GM18520 (cell line): ENCODE results near the gene MCF2L.

Source experiments
- ATAC-seq: cut with Tn5 transposase; IDR thresholded peaks from one replicate; pipeline ENCODE4 v1.9.1; 2021; ENCODE audit not compliant: unreplicated experiment

The MCF2L gene

DNA sequence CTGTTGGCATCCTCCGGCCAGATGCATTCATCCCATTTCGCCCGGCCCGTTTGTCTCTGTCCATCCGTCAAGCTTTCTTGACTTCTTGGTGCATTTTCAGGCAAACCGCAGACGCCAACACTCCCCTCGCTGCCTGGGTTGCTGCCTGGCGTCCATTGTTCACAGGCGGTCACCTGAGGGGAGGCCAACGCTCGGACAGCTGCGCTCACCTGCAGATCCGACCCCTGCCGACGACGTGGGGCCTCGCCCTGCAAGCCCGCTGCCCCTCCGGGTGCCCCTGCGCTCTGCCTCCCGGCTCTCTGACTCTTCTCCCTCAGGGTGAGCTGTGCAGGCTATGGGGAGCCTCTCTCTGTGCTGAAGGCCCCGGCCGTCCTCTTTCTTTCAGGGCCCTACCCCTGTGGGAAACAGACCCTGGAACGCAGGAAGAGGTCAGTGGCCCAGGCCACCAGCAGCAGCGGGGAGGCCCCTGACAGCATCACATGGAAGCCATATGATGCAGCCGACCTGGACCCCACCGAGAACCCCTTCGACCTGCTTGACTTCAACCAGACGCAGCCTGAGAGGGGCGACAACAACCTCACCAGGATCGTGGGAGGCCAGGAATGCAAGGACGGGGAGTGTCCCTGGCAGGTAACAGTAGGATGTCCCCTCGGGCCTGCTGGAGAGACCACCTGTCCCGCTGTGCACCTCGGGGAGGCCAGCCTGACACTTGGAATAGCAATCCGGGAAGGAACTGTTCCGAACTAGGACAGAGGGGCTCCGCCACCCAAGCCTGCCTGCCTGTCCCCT lies 174.6 kb downstream of the MCF2L start:
- ATAC-seq = no peak

DNA sequence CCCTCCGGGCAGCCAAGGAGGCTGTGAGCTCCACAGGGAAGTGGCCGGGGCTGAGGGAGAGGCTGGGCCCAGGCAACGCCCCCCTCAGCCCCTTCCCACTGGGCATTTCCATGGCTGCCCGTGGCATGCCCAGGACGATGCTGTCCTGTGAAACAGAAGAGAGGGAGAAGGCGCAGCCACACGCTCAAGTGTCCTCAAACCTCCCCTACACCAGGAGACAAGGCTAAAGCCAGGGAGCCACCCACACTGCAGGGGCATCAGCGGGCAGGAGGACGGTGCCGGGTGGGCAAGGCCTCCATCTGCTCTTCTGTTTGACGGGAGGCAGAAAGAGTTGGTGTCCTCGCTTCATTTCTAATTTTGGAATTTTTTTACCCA lies 175.2 kb downstream of the MCF2L start:
- no peak for ATAC-seq

DNA sequence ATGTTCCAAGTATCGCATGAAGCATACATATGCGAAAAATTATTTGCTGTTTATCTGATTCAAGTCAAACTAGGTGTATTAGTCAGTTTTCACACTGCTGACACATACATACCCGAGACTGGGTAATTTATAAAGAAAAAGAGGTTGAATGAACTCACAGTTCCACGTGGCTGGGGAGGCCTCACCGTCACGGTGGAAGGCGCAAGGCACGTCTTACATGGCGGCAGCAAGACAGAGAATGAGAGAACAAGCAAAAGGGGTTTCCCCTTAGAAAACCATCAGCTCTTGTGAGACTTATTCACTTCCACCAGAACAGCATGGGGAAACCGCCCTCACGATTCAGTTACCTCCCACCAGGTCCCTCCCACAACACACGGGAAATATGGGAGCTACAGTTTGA lies 176.5 kb downstream of the MCF2L start:
- ATAC-seq = no peak

DNA sequence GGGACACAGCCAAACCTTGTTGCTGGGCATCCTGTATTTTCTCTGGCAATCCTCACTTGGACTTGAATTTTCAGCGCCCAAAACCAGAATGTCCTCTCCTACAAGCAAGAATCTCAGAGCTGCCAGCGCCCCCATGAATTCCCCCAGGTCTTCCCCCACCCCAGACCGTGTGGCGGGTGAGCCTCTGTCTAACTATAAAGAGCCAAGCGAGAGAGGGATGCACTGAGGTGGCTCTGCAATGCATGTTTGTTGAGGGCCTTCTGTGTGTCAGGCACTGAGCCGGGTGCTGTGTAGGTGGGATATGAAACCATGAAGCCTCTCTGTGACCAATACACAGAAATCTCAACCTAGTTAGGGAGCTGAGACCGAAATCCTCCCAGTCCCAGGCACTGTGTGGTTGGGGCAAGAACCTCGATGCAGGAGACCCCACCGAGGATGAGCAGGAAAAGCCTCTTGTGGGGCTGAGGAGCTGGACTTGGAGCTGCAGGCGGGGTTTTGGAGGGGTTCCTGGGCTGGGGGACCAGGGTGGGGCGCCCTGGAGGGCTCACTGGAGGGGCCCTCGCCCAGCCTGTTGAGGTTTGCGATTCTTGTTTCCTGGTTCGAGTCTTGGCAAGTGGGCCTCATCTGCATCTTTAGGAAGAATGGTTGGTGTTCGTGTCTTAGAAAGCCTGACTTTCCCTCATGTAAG lies 177.0 kb downstream of the MCF2L start:
- ATAC-seq = no peak

DNA sequence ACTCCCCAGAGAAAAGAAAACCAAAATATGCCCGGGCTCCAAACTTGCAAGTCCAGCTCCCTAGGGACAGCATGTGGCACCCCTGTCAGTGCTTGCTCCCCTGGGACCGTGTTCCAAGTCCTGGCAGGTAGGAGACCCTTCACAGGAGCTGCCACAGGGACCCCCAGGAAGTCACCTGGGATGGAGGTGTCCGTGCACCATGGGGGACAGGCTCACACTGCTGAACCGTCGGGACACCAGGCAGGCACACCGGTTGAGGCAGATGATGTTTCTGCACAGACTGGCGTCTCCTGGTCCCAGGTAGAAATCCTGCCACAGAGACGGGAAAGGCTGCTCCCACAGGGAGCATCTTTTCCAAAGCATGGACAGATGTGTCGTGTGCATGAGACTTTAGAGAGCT lies 177.7 kb downstream of the MCF2L start:
- no peak for ATAC-seq

DNA sequence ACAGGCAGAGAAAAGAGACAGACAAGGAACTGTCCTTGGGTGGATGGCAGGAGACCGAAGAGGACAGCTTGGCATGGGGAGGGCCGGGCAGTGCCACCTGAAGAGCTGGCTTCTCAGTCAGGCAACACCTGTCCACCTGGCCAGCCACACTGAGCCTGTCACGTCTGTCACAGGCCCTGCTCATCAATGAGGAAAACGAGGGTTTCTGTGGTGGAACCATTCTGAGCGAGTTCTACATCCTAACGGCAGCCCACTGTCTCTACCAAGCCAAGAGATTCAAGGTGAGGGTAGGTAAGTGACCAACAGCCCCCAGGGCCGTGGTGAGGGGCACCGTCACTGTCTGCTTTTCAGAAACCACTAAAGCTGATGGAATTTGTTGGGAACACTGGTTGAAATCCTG lies 178.2 kb downstream of the MCF2L start:
- no peak for ATAC-seq

DNA sequence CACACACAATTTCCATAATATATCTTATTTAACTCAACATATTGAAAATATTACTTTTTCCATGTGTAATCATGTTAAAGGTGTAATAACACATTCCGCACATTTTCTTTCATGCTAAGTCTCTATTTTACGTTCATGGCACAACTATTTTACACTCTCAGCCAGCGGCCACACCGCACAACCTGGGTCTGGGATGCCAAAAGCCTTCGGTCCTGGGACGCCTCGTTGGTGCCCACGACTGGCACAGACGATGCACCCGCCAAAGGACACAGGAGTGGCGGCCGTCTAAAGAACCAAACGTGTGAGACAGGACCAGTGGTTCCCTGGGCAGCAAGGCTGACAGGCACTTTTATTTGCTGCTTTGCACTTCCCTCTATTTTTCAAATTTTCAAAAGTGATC lies 179.4 kb downstream of the MCF2L start:
- ATAC-seq = no peak

DNA sequence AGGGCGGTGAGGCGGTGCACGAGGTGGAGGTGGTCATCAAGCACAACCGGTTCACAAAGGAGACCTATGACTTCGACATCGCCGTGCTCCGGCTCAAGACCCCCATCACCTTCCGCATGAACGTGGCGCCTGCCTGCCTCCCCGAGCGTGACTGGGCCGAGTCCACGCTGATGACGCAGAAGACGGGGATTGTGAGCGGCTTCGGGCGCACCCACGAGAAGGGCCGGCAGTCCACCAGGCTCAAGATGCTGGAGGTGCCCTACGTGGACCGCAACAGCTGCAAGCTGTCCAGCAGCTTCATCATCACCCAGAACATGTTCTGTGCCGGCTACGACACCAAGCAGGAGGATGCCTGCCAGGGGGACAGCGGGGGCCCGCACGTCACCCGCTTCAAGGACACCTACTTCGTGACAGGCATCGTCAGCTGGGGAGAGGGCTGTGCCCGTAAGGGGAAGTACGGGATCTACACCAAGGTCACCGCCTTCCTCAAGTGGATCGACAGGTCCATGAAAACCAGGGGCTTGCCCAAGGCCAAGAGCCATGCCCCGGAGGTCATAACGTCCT lies 180.0 kb downstream of the MCF2L start:
- no peak for ATAC-seq
